ENCODE results near the gene CLDN17.

Gene CLDN17

DNA sequence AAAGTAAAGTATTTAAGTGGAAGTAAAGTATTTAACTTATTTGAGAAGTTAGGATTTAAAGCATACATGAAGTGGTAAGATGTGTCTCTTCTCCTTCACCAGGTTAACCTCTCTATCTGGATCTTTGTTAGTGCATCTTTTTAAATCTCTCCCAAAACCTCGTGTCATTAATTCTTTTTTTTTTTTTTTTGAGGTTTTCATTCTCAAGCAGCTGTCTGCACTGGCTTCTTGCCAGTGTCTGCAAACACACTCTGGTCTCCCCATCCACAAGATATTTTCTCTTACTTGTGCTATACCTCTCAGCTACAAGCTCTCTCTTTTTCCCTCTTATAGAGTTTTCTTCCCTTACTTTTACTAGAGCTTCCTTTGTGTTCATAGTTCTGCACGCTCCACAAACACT is 49.0 kb downstream of the CLDN17 start:
- no peak for DNase-seq (ENCODE audit: low read depth in 2 of 2)

DNA sequence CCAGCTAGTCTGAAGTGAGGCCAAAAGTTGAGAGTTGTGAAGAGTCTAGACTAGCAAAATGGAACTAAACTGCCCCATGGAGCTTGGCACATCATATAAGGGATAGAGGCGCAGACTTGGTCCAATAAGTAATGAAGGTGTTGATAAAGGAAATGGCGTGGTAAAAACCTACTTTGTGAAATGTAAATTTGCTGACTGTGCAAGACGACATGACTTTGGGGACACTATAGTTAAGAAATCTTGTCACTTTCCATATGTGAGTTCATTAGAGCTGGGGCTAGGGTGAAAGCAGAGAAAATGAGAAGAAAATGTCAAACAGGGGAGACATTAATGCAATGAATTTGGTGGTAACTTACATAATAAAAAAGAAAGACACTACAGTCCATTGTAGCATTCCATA is 50.1 kb downstream of the CLDN17 start:
- DNase-seq (ENCODE audit: low read depth in 2 of 2): no peak

Measured in stimulated activated CD8-positive, alpha-beta memory T cell treated with anti-CD3 and anti-CD28 coated beads, Interleukin-7, amount 100 ng/mL, for 4 hours (primary cell).